ENCODE measurements around the gene CCND2.
A peak's percentile ranks its signal among the peaks of the same experiment; 100 is the strongest.

CCND2 gene

DNA sequence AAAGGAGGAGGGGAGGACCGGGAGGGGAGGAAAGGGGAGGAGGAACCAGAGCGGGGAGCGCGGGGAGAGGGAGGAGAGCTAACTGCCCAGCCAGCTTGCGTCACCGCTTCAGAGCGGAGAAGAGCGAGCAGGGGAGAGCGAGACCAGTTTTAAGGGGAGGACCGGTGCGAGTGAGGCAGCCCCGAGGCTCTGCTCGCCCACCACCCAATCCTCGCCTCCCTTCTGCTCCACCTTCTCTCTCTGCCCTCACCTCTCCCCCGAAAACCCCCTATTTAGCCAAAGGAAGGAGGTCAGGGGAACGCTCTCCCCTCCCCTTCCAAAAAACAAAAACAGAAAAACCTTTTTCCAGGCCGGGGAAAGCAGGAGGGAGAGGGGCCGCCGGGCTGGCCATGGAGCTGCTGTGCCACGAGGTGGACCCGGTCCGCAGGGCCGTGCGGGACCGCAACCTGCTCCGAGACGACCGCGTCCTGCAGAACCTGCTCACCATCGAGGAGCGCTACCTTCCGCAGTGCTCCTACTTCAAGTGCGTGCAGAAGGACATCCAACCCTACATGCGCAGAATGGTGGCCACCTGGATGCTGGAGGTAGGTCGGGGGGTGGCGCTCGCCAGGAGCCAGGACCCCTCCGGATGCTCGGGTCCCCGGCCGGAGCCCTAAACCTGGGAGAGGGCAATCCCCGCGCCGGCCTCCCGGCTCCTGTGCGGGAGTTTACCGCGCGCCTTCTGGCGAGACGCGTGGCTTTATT lies at the start of gene CCND2:
TSS of gene CCND2 (plus strand) at position 111 of the 744 bp plus-strand sequence. CDS start at position 390, 279 bp downstream.
- Mint-ChIP-seq H3K27me3 (no peaks in the 10 kb centered on the region), H3K27ac (ENCODE audit: low read depth) (peak within 1 kb of the TSS; percentile 97), H3K36me3 (ENCODE audit: insufficient read depth) (peaks cover 68% of the 10 kb centered on the region), H3K4me1 (peaks cover 58% of the 10 kb centered on the region), H3K9me3 (no peaks in the 10 kb centered on the region), H3K4me3 (peak within 1 kb of the TSS; percentile 95)
- DNase-seq (ENCODE audit: low spot score in 2 of 2) (peak; percentile 42 to 47), ATAC-seq (replicated peaks; ENCODE audit: extremely low read depth, poor library complexity, severe bottlenecking) (no peak)

DNA sequence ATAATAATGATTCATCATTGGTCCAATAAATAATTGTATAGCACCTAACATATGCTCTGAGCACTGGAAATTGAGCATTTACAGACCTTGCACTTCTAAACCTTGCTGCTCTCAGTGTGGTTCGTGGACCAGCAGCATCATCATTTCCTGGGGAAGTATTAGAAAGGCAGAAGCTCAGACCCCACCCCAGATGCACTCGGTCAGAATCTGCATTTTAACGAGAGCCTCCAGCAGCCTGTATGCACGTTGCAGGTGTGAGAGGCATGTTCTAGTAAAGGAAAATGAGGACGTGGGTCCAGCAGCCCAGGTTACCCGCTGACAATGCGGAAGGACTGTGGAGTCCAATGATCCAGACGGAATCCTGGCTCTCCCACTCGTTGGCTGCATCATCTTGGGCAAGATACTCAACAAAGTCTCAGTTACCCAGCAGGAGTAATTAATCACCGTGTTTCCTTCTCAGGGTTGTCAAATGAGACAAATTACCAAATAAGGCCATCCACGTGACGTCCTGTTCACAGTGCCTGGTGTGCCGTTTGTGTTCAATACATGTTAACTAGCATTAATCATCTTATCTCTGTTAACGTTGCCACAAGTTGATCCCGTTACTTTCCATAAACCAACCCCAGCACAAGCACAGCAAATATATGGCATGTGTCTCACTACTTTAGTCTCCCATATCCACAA lies 49.2 kb upstream of the CCND2 start:
- Mint-ChIP-seq H3K36me3 (ENCODE audit: insufficient read depth) (peaks cover 1% of the 10 kb centered on the region), H3K27me3 (no peaks in the 10 kb centered on the region), H3K27ac (ENCODE audit: low read depth) (no peak overlapping the region), H3K9me3 (no peaks in the 10 kb centered on the region), H3K4me3 (no peak overlapping the region), H3K4me1 (no peaks in the 10 kb centered on the region)
- DNase-seq (ENCODE audit: low spot score in 2 of 2) = no peak
- ATAC-seq (replicated peaks; ENCODE audit: extremely low read depth, poor library complexity, severe bottlenecking) = no peak

DNA sequence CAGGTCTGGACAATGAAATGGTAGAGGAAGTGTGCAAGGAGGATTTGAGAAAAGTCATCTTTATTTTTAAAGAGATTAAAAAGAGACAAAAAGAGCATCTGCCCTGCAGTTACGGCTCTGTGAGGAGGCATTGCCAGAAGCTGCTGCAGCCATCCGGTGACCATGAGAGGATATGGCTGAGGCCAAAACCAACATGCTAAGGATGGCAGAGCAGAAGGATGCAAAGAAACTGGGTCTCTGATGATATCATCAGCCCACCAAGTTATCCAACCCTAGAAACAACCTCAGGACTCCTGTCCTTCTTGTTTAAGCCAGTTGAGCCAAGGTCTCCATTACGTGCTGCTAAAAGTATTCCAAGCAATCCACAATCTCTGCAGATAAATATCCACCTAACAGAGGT lies 48.0 kb upstream of the CCND2 start:
- ATAC-seq (replicated peaks; ENCODE audit: extremely low read depth, poor library complexity, severe bottlenecking) = no peak
- Mint-ChIP-seq H3K36me3 (ENCODE audit: insufficient read depth) (peaks cover 1% of the 10 kb centered on the region), H3K4me3 (no peak overlapping the region), H3K9me3 (no peaks in the 10 kb centered on the region), H3K27ac (ENCODE audit: low read depth) (no peak overlapping the region), H3K27me3 (no peaks in the 10 kb centered on the region), H3K4me1 (no peaks in the 10 kb centered on the region)
- DNase-seq (ENCODE audit: low spot score in 2 of 2) = no peak

DNA sequence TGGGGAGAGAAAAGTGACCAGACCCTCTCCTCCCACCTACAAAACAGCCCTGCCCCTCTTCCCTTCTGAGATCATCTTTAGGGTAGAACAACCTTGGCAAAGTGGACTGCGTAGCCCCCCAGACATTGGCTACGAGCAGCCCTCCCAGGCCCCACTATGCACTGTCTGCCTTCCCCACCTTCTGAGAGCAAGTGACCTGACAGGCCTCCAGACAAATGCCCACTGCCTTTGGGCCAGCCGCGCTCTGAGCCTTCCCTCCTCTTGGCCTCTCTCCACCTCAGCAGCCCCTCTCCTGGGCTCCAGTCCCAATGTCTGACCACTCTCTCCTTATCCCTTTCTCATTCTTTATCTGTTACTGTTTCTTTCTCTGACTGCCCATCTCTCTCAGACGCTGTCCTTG lies 46.5 kb upstream of the CCND2 start:
- no peak overlapping the region for H3K4me3 Mint-ChIP-seq
- no peaks in the 10 kb centered on the region for H3K36me3 Mint-ChIP-seq (ENCODE audit: insufficient read depth)
- H3K9me3 Mint-ChIP-seq = no peaks in the 10 kb centered on the region
- H3K27ac Mint-ChIP-seq (ENCODE audit: low read depth) = no peak overlapping the region
- H3K4me1 Mint-ChIP-seq = no peaks in the 10 kb centered on the region
- ATAC-seq (replicated peaks; ENCODE audit: extremely low read depth, poor library complexity, severe bottlenecking) = no peak
- H3K27me3 Mint-ChIP-seq = no peaks in the 10 kb centered on the region
- no peak for DNase-seq (ENCODE audit: low spot score in 2 of 2)

DNA sequence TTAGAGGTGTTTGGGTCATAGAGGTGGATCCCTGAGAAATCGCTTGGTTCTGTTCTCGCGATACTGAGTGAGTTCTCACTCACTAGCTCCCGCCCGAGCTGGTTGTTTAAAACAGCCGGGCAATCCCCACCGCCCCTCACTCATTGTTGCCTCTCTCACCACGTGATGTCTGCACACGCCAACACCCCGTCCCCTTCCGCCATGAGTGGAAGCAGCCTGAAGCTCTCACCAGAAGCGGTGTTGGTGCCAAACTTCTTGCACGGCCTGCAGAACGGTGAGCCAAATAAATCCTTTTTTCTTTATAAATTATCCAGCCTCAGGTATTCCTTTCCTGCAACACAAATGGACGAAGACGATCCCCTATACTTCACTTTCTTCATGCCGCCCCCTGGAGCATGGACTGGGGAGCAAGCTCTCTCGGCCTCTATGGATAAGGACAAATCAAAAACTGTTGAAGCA lies 45.4 kb upstream of the CCND2 start:
- Mint-ChIP-seq H3K27ac (ENCODE audit: low read depth) (no peak overlapping the region), H3K36me3 (ENCODE audit: insufficient read depth) (no peaks in the 10 kb centered on the region), H3K4me3 (no peak overlapping the region), H3K9me3 (no peaks in the 10 kb centered on the region), H3K27me3 (no peaks in the 10 kb centered on the region), H3K4me1 (no peaks in the 10 kb centered on the region)
- DNase-seq (ENCODE audit: low spot score in 2 of 2) (no peak), ATAC-seq (replicated peaks; ENCODE audit: extremely low read depth, poor library complexity, severe bottlenecking) (no peak)

DNA sequence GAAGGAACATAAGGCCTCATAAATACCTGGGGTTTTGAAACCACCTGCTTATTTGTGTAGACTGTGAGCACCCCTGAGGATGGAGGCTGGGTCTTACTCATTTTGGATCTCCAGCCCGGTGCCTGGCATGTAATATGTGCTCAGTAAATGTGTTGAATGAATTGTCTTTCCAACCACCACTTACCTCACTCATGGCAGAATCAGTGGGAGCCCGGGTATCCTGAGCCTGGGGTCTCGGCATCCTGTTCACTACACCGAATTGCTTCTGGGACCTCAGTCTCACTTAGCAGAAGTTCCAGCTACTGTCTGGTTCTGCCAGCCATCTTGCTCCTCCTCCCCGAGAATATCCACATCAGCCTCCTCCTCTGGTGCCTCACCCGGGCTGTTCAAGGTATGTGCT lies 43.0 kb upstream of the CCND2 start:
- H3K4me3 Mint-ChIP-seq = no peak overlapping the region
- H3K27me3 Mint-ChIP-seq = no peaks in the 10 kb centered on the region
- ATAC-seq (replicated peaks; ENCODE audit: extremely low read depth, poor library complexity, severe bottlenecking) = no peak
- H3K9me3 Mint-ChIP-seq = no peaks in the 10 kb centered on the region
- H3K36me3 Mint-ChIP-seq (ENCODE audit: insufficient read depth) = peaks cover 2% of the 10 kb centered on the region
- H3K4me1 Mint-ChIP-seq = no peaks in the 10 kb centered on the region
- H3K27ac Mint-ChIP-seq (ENCODE audit: low read depth) = no peak overlapping the region
- DNase-seq (ENCODE audit: low spot score in 2 of 2) = no peak

DNA sequence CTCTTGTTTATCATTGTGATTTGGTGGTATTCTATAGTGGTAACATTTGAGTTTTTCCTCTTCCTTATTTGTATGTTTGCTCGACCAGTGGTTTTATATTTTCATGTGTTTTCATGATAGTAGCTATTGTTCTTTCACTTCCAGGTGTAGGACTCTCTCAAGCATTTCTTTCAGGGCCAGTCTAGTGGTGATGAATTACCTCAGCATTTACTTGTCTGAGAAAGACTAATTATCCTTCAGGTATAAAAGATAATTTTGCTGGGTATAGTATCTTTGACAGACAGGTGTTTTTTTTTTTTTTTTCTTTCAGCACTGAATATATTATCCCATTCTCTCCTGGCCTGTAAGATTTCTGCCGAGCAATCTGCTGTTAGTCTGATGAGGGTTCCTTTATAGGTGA lies 35.0 kb upstream of the CCND2 start:
- DNase-seq (ENCODE audit: low spot score in 2 of 2) (no peak), ATAC-seq (replicated peaks; ENCODE audit: extremely low read depth, poor library complexity, severe bottlenecking) (no peak)
- peaks cover 2% of the 10 kb centered on the region for H3K36me3 Mint-ChIP-seq (ENCODE audit: insufficient read depth)
- H3K27ac Mint-ChIP-seq (ENCODE audit: low read depth) = no peak overlapping the region
- peaks cover 9% of the 10 kb centered on the region for H3K27me3 Mint-ChIP-seq
- H3K4me3 Mint-ChIP-seq = no peak overlapping the region
- H3K9me3 Mint-ChIP-seq = peaks cover 6% of the 10 kb centered on the region
- no peaks in the 10 kb centered on the region for H3K4me1 Mint-ChIP-seq

DNA sequence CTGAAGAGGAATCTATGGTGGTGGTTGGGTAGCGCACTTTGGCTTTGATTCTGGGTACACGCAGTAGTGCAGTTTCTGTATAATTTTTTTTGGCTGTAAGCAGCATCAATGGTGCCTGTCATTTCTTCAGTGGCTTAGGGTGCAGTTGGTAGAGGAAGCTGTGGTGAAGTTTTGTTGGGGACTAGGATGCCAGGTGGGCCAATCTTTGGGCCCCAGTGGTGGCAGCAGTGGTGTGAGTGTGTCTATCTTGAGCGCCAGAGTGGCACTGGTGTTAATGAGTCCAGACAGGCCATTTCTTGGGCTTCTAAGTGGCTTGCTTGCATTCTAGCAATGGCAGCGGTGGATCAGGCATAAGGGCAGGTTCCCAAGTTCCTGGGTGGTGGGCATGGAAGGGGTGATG lies 33.8 kb upstream of the CCND2 start:
- Mint-ChIP-seq H3K4me3 (no peak overlapping the region), H3K27ac (ENCODE audit: low read depth) (no peak overlapping the region), H3K27me3 (peaks cover 21% of the 10 kb centered on the region), H3K36me3 (ENCODE audit: insufficient read depth) (peaks cover 2% of the 10 kb centered on the region), H3K4me1 (no peaks in the 10 kb centered on the region), H3K9me3 (peaks cover 6% of the 10 kb centered on the region)
- ATAC-seq (replicated peaks; ENCODE audit: extremely low read depth, poor library complexity, severe bottlenecking) (no peak), DNase-seq (ENCODE audit: low spot score in 2 of 2) (no peak)

DNA sequence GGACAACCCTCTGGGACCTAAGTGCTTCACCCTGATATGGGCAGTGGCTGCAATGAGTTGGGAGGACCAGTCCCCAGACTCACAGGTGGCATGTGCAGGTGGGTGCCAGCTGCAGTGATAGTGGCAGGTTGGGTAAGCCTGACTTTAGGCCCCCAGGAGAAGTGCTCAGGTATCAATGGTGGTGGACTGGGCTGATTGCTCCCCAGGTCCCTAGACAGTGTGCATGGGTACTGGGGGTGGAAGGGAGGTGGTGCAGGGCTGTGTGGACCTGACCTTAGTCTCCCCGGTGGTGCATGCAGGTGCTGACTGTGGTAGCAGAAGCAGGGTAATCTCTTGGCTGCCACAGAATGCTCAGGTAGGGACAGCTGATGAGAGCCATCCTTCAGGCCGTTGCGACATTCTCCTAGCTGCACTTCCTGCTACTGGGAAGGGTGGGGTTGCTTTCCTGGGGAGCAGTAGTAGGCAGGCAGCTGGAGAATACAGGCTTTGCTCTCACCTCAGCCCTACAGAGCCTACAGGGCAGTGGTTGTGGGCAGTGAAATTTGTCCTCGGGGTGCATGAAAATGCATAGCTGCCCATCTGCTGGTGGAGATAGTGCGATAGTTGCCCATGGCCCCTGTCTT lies 33.3 kb upstream of the CCND2 start:
- ATAC-seq (replicated peaks; ENCODE audit: extremely low read depth, poor library complexity, severe bottlenecking) = no peak

DNA sequence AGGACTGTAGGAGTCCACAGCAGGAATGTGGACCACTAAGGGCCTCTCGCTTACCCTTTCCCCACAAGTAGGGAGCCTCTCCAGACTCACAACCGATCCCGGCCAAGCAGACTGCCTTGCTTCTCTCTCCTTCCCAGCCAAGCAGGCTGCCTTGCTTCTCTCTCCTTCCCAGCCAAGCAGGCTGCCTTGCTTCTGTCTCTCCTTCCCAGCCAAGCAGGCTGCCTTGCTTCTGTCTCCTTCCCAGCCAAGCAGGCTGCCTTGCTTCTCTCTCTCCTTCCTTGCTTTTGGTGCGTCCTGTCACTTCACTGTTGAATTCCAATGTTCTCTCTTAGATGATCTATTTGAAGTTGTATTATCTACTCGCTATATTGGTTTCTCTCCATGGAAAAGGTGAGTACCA lies 32.6 kb upstream of the CCND2 start:
- peaks cover 6% of the 10 kb centered on the region for H3K9me3 Mint-ChIP-seq
- no peak overlapping the region for H3K27ac Mint-ChIP-seq (ENCODE audit: low read depth)
- no peaks in the 10 kb centered on the region for H3K4me1 Mint-ChIP-seq
- DNase-seq (ENCODE audit: low spot score in 2 of 2) (no peak), ATAC-seq (replicated peaks; ENCODE audit: extremely low read depth, poor library complexity, severe bottlenecking) (no peak)
- H3K27me3 Mint-ChIP-seq = peaks cover 28% of the 10 kb centered on the region
- no peak overlapping the region for H3K4me3 Mint-ChIP-seq
- no peaks in the 10 kb centered on the region for H3K36me3 Mint-ChIP-seq (ENCODE audit: insufficient read depth)

More for the DNA sequence above, 33.3 kb upstream of the CCND2 start:
- peaks cover 2% of the 10 kb centered on the region for H3K36me3 Mint-ChIP-seq (ENCODE audit: insufficient read depth)
- no peak overlapping the region for H3K27ac Mint-ChIP-seq (ENCODE audit: low read depth)
- no peaks in the 10 kb centered on the region for H3K4me1 Mint-ChIP-seq
- H3K27me3 Mint-ChIP-seq = peaks cover 26% of the 10 kb centered on the region
- peaks cover 6% of the 10 kb centered on the region for H3K9me3 Mint-ChIP-seq
- no peak for DNase-seq (ENCODE audit: low spot score in 2 of 2)
- no peak overlapping the region for H3K4me3 Mint-ChIP-seq

DNA sequence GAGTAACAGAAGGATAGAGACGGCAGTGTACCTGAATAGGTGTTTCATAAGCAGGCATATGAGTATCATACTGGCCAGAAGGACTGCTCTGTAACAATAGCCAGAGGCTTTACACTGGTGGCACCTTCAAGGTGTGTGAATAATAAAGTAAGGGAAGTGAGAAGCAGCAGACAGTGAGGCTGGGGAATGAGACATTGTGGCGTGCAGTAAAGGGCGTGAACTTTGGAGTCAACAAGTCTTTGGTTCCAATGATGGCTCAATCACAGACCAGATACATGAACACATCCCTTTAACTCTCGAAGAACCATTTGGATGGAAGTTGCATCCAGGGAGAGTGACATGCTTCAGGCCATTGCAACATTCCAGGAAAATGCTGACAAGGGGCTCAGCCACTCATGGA lies 32.0 kb upstream of the CCND2 start:
- Mint-ChIP-seq H3K27ac (ENCODE audit: low read depth) (no peak overlapping the region), H3K4me1 (no peaks in the 10 kb centered on the region), H3K36me3 (ENCODE audit: insufficient read depth) (no peaks in the 10 kb centered on the region), H3K27me3 (peaks cover 28% of the 10 kb centered on the region), H3K9me3 (peaks cover 6% of the 10 kb centered on the region), H3K4me3 (no peak overlapping the region)
- ATAC-seq (replicated peaks; ENCODE audit: extremely low read depth, poor library complexity, severe bottlenecking) = no peak
- DNase-seq (ENCODE audit: low spot score in 2 of 2) = no peak

DNA sequence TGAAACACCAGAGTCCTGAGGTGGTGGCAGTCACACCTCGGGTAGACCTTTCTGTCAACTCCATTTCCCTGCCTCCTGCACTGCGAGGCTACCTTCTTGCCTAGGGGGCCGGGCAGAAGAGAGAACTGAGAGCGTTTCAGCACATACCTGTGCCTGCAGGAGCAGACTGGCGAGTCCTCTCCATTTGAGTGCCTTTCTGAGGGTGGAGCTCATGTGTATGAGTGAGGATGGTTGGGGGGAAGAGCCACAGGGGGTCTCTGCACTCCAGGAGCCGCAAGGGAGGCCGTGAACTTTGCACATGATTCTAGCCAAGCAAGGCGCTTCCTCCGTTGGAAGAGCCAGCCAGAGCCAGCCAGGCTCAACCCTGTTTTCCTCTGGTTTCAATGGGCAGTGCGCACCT lies 31.0 kb upstream of the CCND2 start:
- Mint-ChIP-seq H3K4me3 (no peak overlapping the region), H3K4me1 (no peaks in the 10 kb centered on the region), H3K27me3 (peaks cover 28% of the 10 kb centered on the region), H3K27ac (ENCODE audit: low read depth) (no peak overlapping the region), H3K9me3 (peaks cover 6% of the 10 kb centered on the region), H3K36me3 (ENCODE audit: insufficient read depth) (no peaks in the 10 kb centered on the region)
- no peak for ATAC-seq (replicated peaks; ENCODE audit: extremely low read depth, poor library complexity, severe bottlenecking)
- no peak for DNase-seq (ENCODE audit: low spot score in 2 of 2)

DNA sequence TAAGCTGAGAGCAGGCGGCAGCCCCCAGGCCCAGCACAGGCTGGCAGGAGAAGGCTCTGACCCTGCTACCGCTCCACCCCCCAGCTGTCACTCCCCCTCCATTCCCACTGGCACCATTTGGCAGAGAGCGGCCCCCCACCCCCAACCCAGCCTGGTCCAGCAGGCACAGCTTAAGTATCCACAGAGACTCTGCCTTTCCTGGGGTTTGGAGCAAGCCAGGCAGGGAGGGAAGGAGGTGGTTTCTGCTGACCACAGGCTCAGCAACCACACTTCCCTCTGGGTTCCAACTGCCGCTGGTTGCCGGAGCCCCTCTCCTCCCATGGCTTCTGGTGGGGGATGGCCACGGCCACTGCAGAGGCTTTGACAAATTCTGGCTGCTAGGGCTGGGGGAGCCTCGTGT lies 30.5 kb upstream of the CCND2 start:
- Mint-ChIP-seq H3K27me3 (peaks cover 28% of the 10 kb centered on the region), H3K27ac (ENCODE audit: low read depth) (no peak overlapping the region)

More for the DNA sequence above, 30.5 kb upstream of the CCND2 start:
- Mint-ChIP-seq H3K9me3 (peaks cover 6% of the 10 kb centered on the region), H3K4me3 (no peak overlapping the region), H3K4me1 (no peaks in the 10 kb centered on the region), H3K36me3 (ENCODE audit: insufficient read depth) (no peaks in the 10 kb centered on the region)
- no peak for DNase-seq (ENCODE audit: low spot score in 2 of 2)
- ATAC-seq (replicated peaks; ENCODE audit: extremely low read depth, poor library complexity, severe bottlenecking) = no peak
